ENCODE data around the gene PILRB. TPM values are rescaled to one million over a fixed set of nuclear protein-coding genes. Genes with fewer than 3 reads are reported as not detected.
"Not testable (repeated sequence)": the region's sequence is repeated elsewhere in the genome, so short reads cannot be mapped to it uniquely, and the experiment has no call there.

PILRB gene
- total RNA-seq, 1 donor from 2014 or later: 14.5 TPM

- not testable (repeated sequence) for DNase-seq (ENCODE audit: low read depth)
- H3K4me3 ChIP-seq (ENCODE audit: low read depth, low read length): peak overlapping the region; percentile 3
- TF ChIP-seq CTCF (conservative IDR thresholded peaks at IDR 0.05; ENCODE audit: low read depth, low read length): peak; percentile 54
Measured at GRCh38 chr7:100373870-100374598, 16.1 kb downstream of the PILRB start.

- no peak for TF ChIP-seq CTCF (conservative IDR thresholded peaks at IDR 0.05; ENCODE audit: low read depth, low read length)
- DNase-seq (ENCODE audit: low read depth): no peak
- no peak overlapping the region for H3K4me3 ChIP-seq (ENCODE audit: low read depth, low read length)
Measured at GRCh38 chr7:100374601-100375000, 16.7 kb downstream of the PILRB start.

- TF ChIP-seq CTCF (conservative IDR thresholded peaks at IDR 0.05; ENCODE audit: low read depth, low read length): no peak
- no peak overlapping the region for H3K4me3 ChIP-seq (ENCODE audit: low read depth, low read length)
- no peak for DNase-seq (ENCODE audit: low read depth)
Measured at GRCh38 chr7:100376066-100376465, 18.1 kb downstream of the PILRB start.

GRCh38 chr7:100378114-100378755, 20.3 kb downstream of the PILRB start:
- no peak overlapping the region for H3K4me3 ChIP-seq (ENCODE audit: low read depth, low read length)
- DNase-seq (ENCODE audit: low read depth): no peak
- no peak for TF ChIP-seq CTCF (conservative IDR thresholded peaks at IDR 0.05; ENCODE audit: low read depth, low read length)

GRCh38 chr7:100380196-100380595, 22.3 kb downstream of the PILRB start:
- TF ChIP-seq CTCF (conservative IDR thresholded peaks at IDR 0.05; ENCODE audit: low read depth, low read length): no peak
- DNase-seq (ENCODE audit: low read depth): no peak
- H3K4me3 ChIP-seq (ENCODE audit: low read depth, low read length): no peak overlapping the region

GRCh38 chr7:100381531-100382233, 23.8 kb downstream of the PILRB start:
- H3K4me3 ChIP-seq (ENCODE audit: low read depth, low read length); DNase-seq (ENCODE audit: low read depth): not testable (repeated sequence)

- H3K4me3 ChIP-seq (ENCODE audit: low read depth, low read length); DNase-seq (ENCODE audit: low read depth): not testable (repeated sequence)
Measured at GRCh38 chr7:100382234-100382853, 24.4 kb downstream of the PILRB start.

All from epithelial cell of proximal tubule (primary cell).